K562 (cell line): ENCODE results near the gene CERS1. TPM values are rescaled to one million over a fixed set of nuclear protein-coding genes. Genes with fewer than 3 reads are reported as not detected.

Source experiments
- DNMT1 ChIP-seq: fragments of 450-650 bp; IDR thresholded peaks from 2 replicates; pipeline ENCODE4 v1.6.1; 2016; ENCODE audit warnings: antibody characterized with exemption, mild to moderate bottlenecking
- E2F3 ChIP-seq: fragments of 250-450 bp; sonication (Bioruptor Pico); IDR thresholded peaks from 2 replicates; pipeline ENCODE4 v1.4.0; 2020; ENCODE audit warnings: mild to moderate bottlenecking
- FOXK1 ChIP-seq: sonication (generic); formaldehyde crosslinking; IDR thresholded peaks from 2 replicates; pipeline ENCODE4 v1.8.0; 2022; ENCODE audit warnings: missing genetic modification reagents, mild to moderate bottlenecking, borderline replicate concordance
- KLF16 ChIP-seq: IDR thresholded peaks from 2 replicates; pipeline ENCODE4 v1.6.1; 2016; ENCODE audit warnings: antibody characterized with exemption
- NUFIP1 ChIP-seq: fragments of 450-650 bp; IDR thresholded peaks from 2 replicates; pipeline ENCODE4 v1.6.1; 2018; ENCODE audit not compliant: partially characterized antibody
- PHF21A ChIP-seq: fragments of 450-650 bp; IDR thresholded peaks from 2 replicates; pipeline ENCODE4 v1.6.1; 2017; ENCODE audit warnings: low read depth, borderline replicate concordance
- PML ChIP-seq: IDR thresholded peaks from 2 replicates; pipeline ENCODE4 v1.6.1; 2012; ENCODE audit warnings: low read length, inconsistent platforms
- SNIP1 ChIP-seq: fragments of 450-650 bp; IDR thresholded peaks from 2 replicates; pipeline ENCODE4 v1.7.1; 2017; ENCODE audit warnings: low read depth, mild to moderate bottlenecking
- USF2 ChIP-seq: sonication (generic); formaldehyde crosslinking; IDR thresholded peaks from 2 replicates; pipeline ENCODE4 v1.5.0; 2020; ENCODE audit warnings: missing genetic modification reagents
- ZFP36 ChIP-seq: fragments of 150-350 bp; IDR thresholded peaks from 2 replicates; pipeline ENCODE4 v1.6.1; 2018; ENCODE audit warnings: low read length, low read depth; ENCODE audit not compliant: partially characterized antibody
- ZKSCAN1 ChIP-seq: fragments of 150-350 bp; IDR thresholded peaks from 2 replicates; pipeline ENCODE4 v1.6.1; 2016; ENCODE audit warnings: low read depth, low read length
- ZNF12 ChIP-seq: sonication (generic); formaldehyde crosslinking; IDR thresholded peaks from 2 replicates; pipeline ENCODE4 v1.4.0; 2020; ENCODE audit warnings: mild to moderate bottlenecking, missing genetic modification reagents
- ZNF121 ChIP-seq: sonication (generic); formaldehyde crosslinking; conservative IDR thresholded peaks from 2 replicates; pipeline ENCODE4 v1.8.0; 2022; ENCODE audit warnings: missing genetic modification reagents
- ZNF133 ChIP-seq: fragments of 250-450 bp; sonication (Bioruptor Pico); IDR thresholded peaks from 2 replicates; pipeline ENCODE4 v1.4.0; 2020; ENCODE audit warnings: mild to moderate bottlenecking
- ZNF431 ChIP-seq: sonication (generic); formaldehyde crosslinking; IDR thresholded peaks from 2 replicates; pipeline ENCODE4 v1.8.0; 2022; ENCODE audit warnings: mild to moderate bottlenecking, missing genetic modification reagents
- ZNF584 ChIP-seq: fragments of 200-800 bp; sonication (Bioruptor generic); IDR thresholded peaks from 2 replicates; pipeline ENCODE4 v1.6.1; 2016; ENCODE audit warnings: low read depth, mild to moderate bottlenecking, missing genetic modification characterization, missing compliant biosample characterization
- ZNF696 ChIP-seq: fragments of 250-450 bp; sonication (Bioruptor Pico); conservative IDR thresholded peaks from 2 replicates; pipeline ENCODE4 v1.4.0; 2020; ENCODE audit warnings: mild to moderate bottlenecking, moderate library complexity
- ZNF699 ChIP-seq: fragments of 250-450 bp; sonication (Bioruptor Pico); IDR thresholded peaks from 2 replicates; pipeline ENCODE4 v1.8.0; 2021; ENCODE audit warnings: mild to moderate bottlenecking, moderate library complexity; ENCODE audit not compliant: insufficient replicate concordance
- ZSCAN29 ChIP-seq: fragments of 450-650 bp; IDR thresholded peaks from 2 replicates; pipeline ENCODE4 v1.6.1; 2017
- polyA plus RNA-seq, 8 experiments: library from polyadenylated mRNA; depleted of rRNA in 4 of 8; stranded (reverse) in 5 of 8; unstranded in 3 of 8; fragments of >200 nt; fragmentation: Nextera tagmentation in 2 of 8; fragmentation: Illumina TruSeq in 1 of 8; extraction: Ambion mirVana in 2 of 8; extraction: Trizol in 1 of 8; gene quantifications; 2 replicates each; pipeline versions ENCODE4 v1.2.1 to v1.2.3, GENCODE V29; 2011 to 2014; ENCODE audit warnings: inconsistent platforms in 1 of 8, missing spikeins in 1 of 8
- total RNA-seq, 7 experiments: library from RNA; depleted of rRNA in 6 of 7; stranded (reverse); fragments of >200 nt in 6 of 7; fragmentation: Illumina TruSeq in 2 of 7; extraction: Trizol in 2 of 7; gene quantifications; 2 replicates each; pipeline versions ENCODE4 v1.2.1 to v1.2.3, GENCODE V29; 2011 to 2021; ENCODE audit warnings: low replicate concordance in 1 of 7
- TF ChIP-seq, protein P1 (sequence below): sonication (generic); formaldehyde crosslinking; IDR thresholded peaks from 2 replicates; pipeline ENCODE4 v1.8.1; 2023; ENCODE audit warnings: missing genetic modification reagents, mild to moderate bottlenecking, borderline replicate concordance
- TF ChIP-seq, protein P2 (sequence below): IDR thresholded peaks from 2 replicates; pipeline ENCODE4 v1.6.1; 2012; ENCODE audit warnings: low read depth, low read length, improper control_type of control experiment, borderline replicate concordance
- TF ChIP-seq, protein P3 (sequence below): sonication (generic); formaldehyde crosslinking; IDR thresholded peaks from 2 replicates; pipeline ENCODE4 v1.9.0; 2022; ENCODE audit warnings: mild to moderate bottlenecking, missing genetic modification reagents

Gene CERS1
- total and polyA plus RNA-seq, 9 of the 15 experiments (the other 6 are each of a cell fraction or from before 2014, with no cell fraction given) = 0.33 to 1.5 (median 0.86) TPM; not detected in 2

- TF ChIP-seq FOXK1 (peak; percentile 18; the same call in 1 of the 2 replicates), ZNF699 (CRISPR knock-in tag) (no peak), DNMT1 (no peak), KLF16 (no peak), E2F3 (CRISPR knock-in tag) (peak; percentile 51; the same call in 1 of the 2 replicates), NUFIP1 (no peak), ZSCAN29 (no peak), ZNF584 (no peak), ZNF121 (CRISPR knock-in tag) (no peak; the same call in 1 of the 2 replicates), ZNF431 (CRISPR knock-in tag) (no peak; the same call in none of the 2 replicates), SNIP1 (no peak), ZKSCAN1 (no peak), PHF21A (no peak), ZNF133 (CRISPR knock-in tag) (no peak), ZNF696 (no peak), ZFP36 (no peak), PML (no peak), ZNF12 (CRISPR knock-in tag) (peak; percentile 67), USF2 (CRISPR knock-in tag) (no peak)
- TF ChIP-seq, protein P1, sequence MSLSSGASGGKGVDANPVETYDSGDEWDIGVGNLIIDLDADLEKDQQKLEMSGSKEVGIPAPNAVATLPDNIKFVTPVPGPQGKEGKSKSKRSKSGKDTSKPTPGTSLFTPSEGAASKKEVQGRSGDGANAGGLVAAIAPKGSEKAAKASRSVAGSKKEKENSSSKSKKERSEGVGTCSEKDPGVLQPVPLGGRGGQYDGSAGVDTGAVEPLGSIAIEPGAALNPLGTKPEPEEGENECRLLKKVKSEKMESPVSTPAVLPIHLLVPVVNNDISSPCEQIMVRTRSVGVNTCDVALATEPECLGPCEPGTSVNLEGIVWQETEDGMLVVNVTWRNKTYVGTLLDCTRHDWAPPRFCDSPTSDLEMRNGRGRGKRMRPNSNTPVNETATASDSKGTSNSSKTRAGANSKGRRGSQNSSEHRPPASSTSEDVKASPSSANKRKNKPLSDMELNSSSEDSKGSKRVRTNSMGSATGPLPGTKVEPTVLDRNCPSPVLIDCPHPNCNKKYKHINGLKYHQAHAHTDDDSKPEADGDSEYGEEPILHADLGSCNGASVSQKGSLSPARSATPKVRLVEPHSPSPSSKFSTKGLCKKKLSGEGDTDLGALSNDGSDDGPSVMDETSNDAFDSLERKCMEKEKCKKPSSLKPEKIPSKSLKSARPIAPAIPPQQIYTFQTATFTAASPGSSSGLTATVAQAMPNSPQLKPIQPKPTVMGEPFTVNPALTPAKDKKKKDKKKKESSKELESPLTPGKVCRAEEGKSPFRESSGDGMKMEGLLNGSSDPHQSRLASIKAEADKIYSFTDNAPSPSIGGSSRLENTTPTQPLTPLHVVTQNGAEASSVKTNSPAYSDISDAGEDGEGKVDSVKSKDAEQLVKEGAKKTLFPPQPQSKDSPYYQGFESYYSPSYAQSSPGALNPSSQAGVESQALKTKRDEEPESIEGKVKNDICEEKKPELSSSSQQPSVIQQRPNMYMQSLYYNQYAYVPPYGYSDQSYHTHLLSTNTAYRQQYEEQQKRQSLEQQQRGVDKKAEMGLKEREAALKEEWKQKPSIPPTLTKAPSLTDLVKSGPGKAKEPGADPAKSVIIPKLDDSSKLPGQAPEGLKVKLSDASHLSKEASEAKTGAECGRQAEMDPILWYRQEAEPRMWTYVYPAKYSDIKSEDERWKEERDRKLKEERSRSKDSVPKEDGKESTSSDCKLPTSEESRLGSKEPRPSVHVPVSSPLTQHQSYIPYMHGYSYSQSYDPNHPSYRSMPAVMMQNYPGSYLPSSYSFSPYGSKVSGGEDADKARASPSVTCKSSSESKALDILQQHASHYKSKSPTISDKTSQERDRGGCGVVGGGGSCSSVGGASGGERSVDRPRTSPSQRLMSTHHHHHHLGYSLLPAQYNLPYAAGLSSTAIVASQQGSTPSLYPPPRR = no peak
- TF ChIP-seq, protein P2, sequence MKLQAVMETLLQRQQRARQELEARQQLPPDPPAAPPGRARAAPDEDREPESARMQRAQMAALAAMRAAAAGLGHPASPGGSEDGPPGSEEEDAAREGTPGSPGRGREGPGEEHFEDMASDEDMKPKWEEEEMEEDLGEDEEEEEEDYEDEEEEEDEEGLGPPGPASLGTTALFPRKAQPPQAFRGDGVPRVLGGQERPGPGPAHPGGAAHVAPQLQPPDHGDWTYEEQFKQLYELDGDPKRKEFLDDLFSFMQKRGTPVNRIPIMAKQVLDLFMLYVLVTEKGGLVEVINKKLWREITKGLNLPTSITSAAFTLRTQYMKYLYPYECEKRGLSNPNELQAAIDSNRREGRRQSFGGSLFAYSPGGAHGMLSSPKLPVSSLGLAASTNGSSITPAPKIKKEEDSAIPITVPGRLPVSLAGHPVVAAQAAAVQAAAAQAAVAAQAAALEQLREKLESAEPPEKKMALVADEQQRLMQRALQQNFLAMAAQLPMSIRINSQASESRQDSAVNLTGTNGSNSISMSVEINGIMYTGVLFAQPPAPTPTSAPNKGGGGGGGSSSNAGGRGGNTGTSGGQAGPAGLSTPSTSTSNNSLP = no peak
- TF ChIP-seq, protein P3, sequence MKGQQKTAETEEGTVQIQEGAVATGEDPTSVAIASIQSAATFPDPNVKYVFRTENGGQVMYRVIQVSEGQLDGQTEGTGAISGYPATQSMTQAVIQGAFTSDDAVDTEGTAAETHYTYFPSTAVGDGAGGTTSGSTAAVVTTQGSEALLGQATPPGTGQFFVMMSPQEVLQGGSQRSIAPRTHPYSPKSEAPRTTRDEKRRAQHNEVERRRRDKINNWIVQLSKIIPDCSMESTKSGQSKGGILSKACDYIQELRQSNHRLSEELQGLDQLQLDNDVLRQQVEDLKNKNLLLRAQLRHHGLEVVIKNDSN (CRISPR knock-in tag) = no peak
These were observed 64.2 kb downstream of the CERS1 start, which contains the start of gene UPF1 (continued) for GRCh38 chr19:18831524-18832305.
